A549 (cell line): ENCODE data around the gene PRKN. TPM values are rescaled to one million over a fixed set of nuclear protein-coding genes. Genes with fewer than 3 reads are reported as not detected.

Experiments used
- ATAC-seq, 2 experiments: fragments of 200-7000 bp in 1 of 2; fragments of >200 bp in 1 of 2; cut with Nextera tagmentation in 1 of 2; cut with Tn5 transposase in 1 of 2; 3 replicates each; pipeline versions ENCODE4 v1.8.0 to v1.9.1; 2018 to 2020; ENCODE audit warnings: mild to moderate bottlenecking in 1 of 2, moderate library complexity in 1 of 2
- CTCF ChIA-PET: fragments of 300-600 bp; sonication (Branson Sonifier 250); formaldehyde crosslinking; extraction: SDS; loops from one replicate; lab custom pipeline; 2021; ENCODE audit warnings: antibody characterized with exemption, inconsistent platforms; lab: Yijun Ruan, JAX
- POLR2A ChIA-PET: fragments of 350-600 bp; formaldehyde crosslinking; extraction: SDS; loops from one replicate; lab custom pipeline; 2021; ENCODE audit warnings: antibody characterized with exemption, inconsistent platforms; lab: Yijun Ruan, JAX
- DNase-seq, 2 experiments: peaks; one replicate each; pipeline versions ENCODE4 v3.0.0 to v3.0.0-alpha.2; 2011 to 2016; ENCODE audit warnings: low read depth in 1 of 2, low spot score in 1 of 2
- FAIRE-seq: peaks from 2 replicates; lab custom pipeline; 2011; peaks lifted over from hg19 to GRCh38; lab: Jason Lieb, UNC
- H3K27ac ChIP-seq, 2 experiments: fragments of >200 bp; sonication (Bioruptor Twin); formaldehyde crosslinking; 3 replicates each; pipeline ENCODE4 v1.5.1; 2016 to 2017
- H3K4me1 ChIP-seq: fragments of >200 bp; sonication (Bioruptor Twin); formaldehyde crosslinking; 3 replicates; pipeline ENCODE4 v1.6.1; 2016
- H3K4me2 ChIP-seq: fragments of >200 bp; sonication (Bioruptor Twin); formaldehyde crosslinking; 3 replicates; pipeline ENCODE4 v1.6.1; 2016
- H3K4me3 ChIP-seq: fragments of >200 bp; sonication (Bioruptor Twin); formaldehyde crosslinking; 3 replicates; pipeline ENCODE4 v1.5.1; 2016
- H3K9me3 ChIP-seq: fragments of >200 bp; sonication (Bioruptor Twin); formaldehyde crosslinking; 3 replicates; pipeline ENCODE4 v1.6.1; 2016
- CHD2 ChIP-seq: fragments of 150-350 bp; IDR thresholded peaks from 2 replicates; pipeline ENCODE4 v1.6.1; 2014; ENCODE audit warnings: low read length; ENCODE audit not compliant: partially characterized antibody
- EHF ChIP-seq: fragments of 250-450 bp; sonication (Bioruptor Pico); IDR thresholded peaks from 2 replicates; pipeline ENCODE4 v1.5.0; 2020; ENCODE audit warnings: mild to moderate bottlenecking
- EHMT2 ChIP-seq: fragments of 200-600 bp; sonication (generic); IDR thresholded peaks from 2 replicates; pipeline ENCODE4 v1.6.1; 2016; ENCODE audit warnings: antibody characterized with exemption, low read depth, mild to moderate bottlenecking, moderate library complexity
- ESRRA ChIP-seq: fragments of 150-350 bp; IDR thresholded peaks from 2 replicates; pipeline ENCODE4 v1.6.1; 2014; ENCODE audit warnings: mild to moderate bottlenecking, low read length, borderline replicate concordance
- FOXS1 ChIP-seq: fragments of 250-450 bp; sonication (Bioruptor Pico); IDR thresholded peaks from 2 replicates; pipeline ENCODE4 v1.5.0; 2020; ENCODE audit warnings: mild to moderate bottlenecking, moderate library complexity
- GATA3 ChIP-seq: IDR thresholded peaks from 2 replicates; pipeline ENCODE4 v1.6.1; 2012; ENCODE audit warnings: borderline replicate concordance
- HDAC2 ChIP-seq: fragments of 200-600 bp; sonication (generic); IDR thresholded peaks from 2 replicates; pipeline ENCODE4 v1.6.1; 2016
- HOXA7 ChIP-seq: fragments of 250-450 bp; sonication (Bioruptor Pico); IDR thresholded peaks from 2 replicates; pipeline ENCODE4 v1.5.0; 2020; ENCODE audit warnings: mild to moderate bottlenecking, moderate library complexity
- KDM5A ChIP-seq: fragments of 200-600 bp; sonication (generic); IDR thresholded peaks from 2 replicates; pipeline ENCODE4 v1.6.1; 2016; ENCODE audit warnings: antibody characterized with exemption, mild to moderate bottlenecking
- MAZ ChIP-seq: fragments of 150-350 bp; IDR thresholded peaks from 2 replicates; pipeline ENCODE4 v1.6.1; 2014; ENCODE audit warnings: antibody characterized with exemption, low read depth, low read length, borderline replicate concordance
- PHF8 ChIP-seq: fragments of 200-600 bp; sonication (generic); IDR thresholded peaks from 2 replicates; pipeline ENCODE4 v1.6.1; 2016; ENCODE audit warnings: low read depth, mild to moderate bottlenecking, antibody characterized with exemption, moderate library complexity, borderline replicate concordance
- POLR2A ChIP-seq: IDR thresholded peaks from 2 replicates; pipeline ENCODE4 v1.6.1; 2012; ENCODE audit warnings: mild to moderate bottlenecking, low read length
- POLR2AphosphoS2 ChIP-seq: conservative IDR thresholded peaks from 2 replicates; pipeline ENCODE4 v1.6.1; 2012; ENCODE audit warnings: low read length, improper control_type of control experiment, inconsistent platforms
- RCOR1 ChIP-seq: fragments of 150-350 bp; IDR thresholded peaks from 2 replicates; pipeline ENCODE4 v1.6.1; 2014; ENCODE audit warnings: antibody characterized with exemption, low read length, low read depth
- SMC3 ChIP-seq: fragments of >200 bp; sonication (Bioruptor Twin); formaldehyde crosslinking; IDR thresholded peaks from 3 replicates; pipeline ENCODE4 v1.6.1; 2018; ENCODE audit warnings: inconsistent platforms
- SREBF2 ChIP-seq: fragments of 450-650 bp; IDR thresholded peaks from 2 replicates; pipeline ENCODE4 v1.6.1; 2014; ENCODE audit warnings: mild to moderate bottlenecking, moderate library complexity
- TFCP2L1 ChIP-seq: fragments of 250-450 bp; sonication (Bioruptor Pico); IDR thresholded peaks from 2 replicates; pipeline ENCODE4 v1.5.0; 2021; ENCODE audit warnings: mild to moderate bottlenecking
- ZC3H11A ChIP-seq: fragments of 450-650 bp; IDR thresholded peaks from 2 replicates; pipeline ENCODE4 v1.6.1; 2014; ENCODE audit warnings: antibody characterized with exemption, mild to moderate bottlenecking
- WGBS: methylation state at CpG from one replicate; pipeline ENCODE4 v1.1.6; 2017; ENCODE audit errors: missing lambda C conversion rate; 5-methylcytosine and 5-hydroxymethylcytosine counted together
- polyA plus RNA-seq, 4 experiments: library from polyadenylated mRNA; depleted of rRNA in 3 of 4; stranded (reverse); fragments of >200 nt; fragmentation: RNase III in 1 of 4; extraction: RNeasy Plus Mini Kit Qiagen cat#74134 plus additional on column Dnase treatment in 1 of 4; gene quantifications; 2 replicates in 3 of 4; 3 replicates in 1 of 4; pipeline ENCODE4 v1.2.3, GENCODE V29; 2011 to 2017
- TF ChIP-seq, protein P1 (sequence below): IDR thresholded peaks from 2 replicates; pipeline ENCODE4 v1.6.1; 2012; ENCODE audit warnings: low read depth, borderline replicate concordance
- TF ChIP-seq, protein P2 (sequence below): fragments of >200 bp; sonication (Bioruptor Twin); formaldehyde crosslinking; IDR thresholded peaks from 3 replicates; pipeline ENCODE4 v1.5.1; 2016

The PRKN gene
- polyA plus RNA-seq, 2 of the 4 experiments (the other 2 are of a cell fraction) = 0.36 to 0.39 TPM

DNA sequence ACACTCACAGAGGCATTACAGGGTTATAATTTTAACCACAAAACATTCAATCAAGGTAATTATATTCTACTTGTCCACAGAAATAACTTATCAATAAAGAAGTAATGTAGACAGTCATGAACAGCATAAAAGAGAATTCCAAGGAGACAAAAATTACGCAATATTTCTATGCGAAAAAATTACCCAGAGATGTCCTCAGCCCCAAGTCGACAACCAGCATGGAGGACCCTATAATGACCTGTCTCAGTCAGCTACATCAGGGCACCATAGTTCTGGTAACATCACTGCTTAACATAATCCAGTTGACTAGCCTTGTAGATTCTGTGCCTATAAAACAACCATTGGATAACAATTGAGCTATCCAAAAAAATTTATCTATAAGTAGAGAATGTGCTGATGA lies 579.8 kb downstream of the PRKN start:
- DNase-seq = no peak
- no peak overlapping the region for H3K4me3 ChIP-seq
- WGBS = 51% methylated on average over 3 of the region's 3 CpGs
- POLR2A ChIA-PET = no interaction called here
- no peak for ATAC-seq
- no peak for FAIRE-seq
- H3K27ac ChIP-seq = no peak overlapping the region
- H3K9me3 ChIP-seq = no peaks in the 10 kb centered on the region
- CTCF ChIA-PET = no interaction called here
- no peaks in the 10 kb centered on the region for H3K4me1 ChIP-seq
- TF ChIP-seq MAZ = no peak
- H3K4me2 ChIP-seq = no peak overlapping the region

DNA sequence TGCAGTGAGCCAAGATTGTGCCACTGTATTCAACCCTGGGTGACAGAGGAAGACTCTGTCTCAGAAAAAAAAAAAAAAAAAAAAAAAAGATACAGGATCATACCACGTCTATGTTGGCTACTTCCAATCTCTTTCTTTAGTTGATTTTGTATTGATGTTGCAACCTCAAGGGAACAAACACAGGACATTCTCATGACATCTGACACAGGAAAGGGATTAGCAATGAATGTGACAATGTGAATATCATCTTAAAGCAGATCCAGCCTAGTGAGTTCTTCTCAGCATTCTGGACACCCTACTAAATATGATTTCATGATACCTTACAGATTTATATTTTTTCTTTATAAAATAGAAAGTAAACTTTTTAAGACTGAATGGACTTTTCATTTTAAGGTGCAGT lies 580.3 kb downstream of the PRKN start:
- POLR2A ChIA-PET = no interaction called here
- DNase-seq = no peak
- WGBS = 80% methylated on average over 1 of the region's 1 CpG

DNA sequence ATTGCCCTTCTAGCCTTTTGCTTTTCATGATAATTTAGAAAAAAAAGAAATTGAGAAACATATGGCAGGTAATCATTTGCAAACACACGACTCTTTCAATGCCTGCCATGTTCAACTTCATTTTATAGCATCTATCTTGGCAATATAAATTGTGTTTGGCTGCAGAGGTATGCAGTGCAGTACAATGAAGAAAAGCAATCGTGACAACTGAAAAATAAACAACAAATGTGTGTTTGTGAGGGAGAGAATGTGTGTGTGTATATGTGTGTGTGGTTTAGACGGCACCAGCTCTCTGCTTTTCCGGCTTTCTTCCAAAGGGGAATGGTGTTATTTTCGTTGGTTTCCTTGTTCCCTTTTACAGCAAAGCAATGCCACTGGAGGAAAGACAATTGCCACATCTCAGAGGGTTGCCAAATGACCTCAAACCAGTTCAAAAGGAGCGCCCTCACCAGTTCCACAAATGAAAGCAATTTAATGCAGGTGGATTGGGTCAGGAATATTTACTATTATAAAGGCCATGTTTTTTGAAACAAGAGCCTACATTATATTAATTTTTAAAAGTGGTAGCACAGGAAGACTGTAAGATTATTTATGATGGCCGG lies 587.2 kb downstream of the PRKN start:
- POLR2A ChIA-PET = no interaction called here
- H3K4me2 ChIP-seq = no peak overlapping the region
- TF ChIP-seq ZC3H11A = no peak
- TF ChIP-seq TFCP2L1 (CRISPR knock-in tag) = no peak
- no peak for TF ChIP-seq HOXA7 (CRISPR knock-in tag)
- TF ChIP-seq EHMT2 = no peak
- no peak for TF ChIP-seq SREBF2
- TF ChIP-seq POLR2AphosphoS2 = no peak
- TF ChIP-seq FOXS1 (CRISPR knock-in tag) = no peak
- TF ChIP-seq POLR2A = no peak
- TF ChIP-seq, protein P1, sequence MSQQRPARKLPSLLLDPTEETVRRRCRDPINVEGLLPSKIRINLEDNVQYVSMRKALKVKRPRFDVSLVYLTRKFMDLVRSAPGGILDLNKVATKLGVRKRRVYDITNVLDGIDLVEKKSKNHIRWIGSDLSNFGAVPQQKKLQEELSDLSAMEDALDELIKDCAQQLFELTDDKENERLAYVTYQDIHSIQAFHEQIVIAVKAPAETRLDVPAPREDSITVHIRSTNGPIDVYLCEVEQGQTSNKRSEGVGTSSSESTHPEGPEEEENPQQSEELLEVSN = no peak
- no peaks in the 10 kb centered on the region; the same call in 2 of the 3 replicates for H3K9me3 ChIP-seq
- no peak overlapping the region for H3K27ac ChIP-seq
- ATAC-seq (no peak), FAIRE-seq (no peak), DNase-seq (no peak)
- no peak overlapping the region for H3K4me3 ChIP-seq
- 39% methylated on average over 7 of the region's 7 CpGs for WGBS
- no peaks in the 10 kb centered on the region for H3K4me1 ChIP-seq
- CTCF ChIA-PET = interaction anchor here (0.6 kb wide), 1 partner anchor 46 kb away, joined by 4 read pairs; no protein-coding TSS in a partner anchor

More for the DNA sequence above, 580.3 kb downstream of the PRKN start:
- CTCF ChIA-PET = no interaction called here
- TF ChIP-seq HDAC2 (no peak), EHMT2 (no peak), ESRRA (no peak), EHF (no peak), KDM5A (no peak), POLR2A (no peak), CHD2 (no peak), GATA3 (no peak)
- TF ChIP-seq, all 56 proteins: peak for 0
- Histone ChIP-seq H3K4me2 (no peak overlapping the region), H3K27ac (no peak overlapping the region), H3K4me3 (no peak overlapping the region), H3K4me1 (no peaks in the 10 kb centered on the region), H3K9me3 (no peaks in the 10 kb centered on the region)
- no peak for ATAC-seq
- FAIRE-seq = no peak

DNA sequence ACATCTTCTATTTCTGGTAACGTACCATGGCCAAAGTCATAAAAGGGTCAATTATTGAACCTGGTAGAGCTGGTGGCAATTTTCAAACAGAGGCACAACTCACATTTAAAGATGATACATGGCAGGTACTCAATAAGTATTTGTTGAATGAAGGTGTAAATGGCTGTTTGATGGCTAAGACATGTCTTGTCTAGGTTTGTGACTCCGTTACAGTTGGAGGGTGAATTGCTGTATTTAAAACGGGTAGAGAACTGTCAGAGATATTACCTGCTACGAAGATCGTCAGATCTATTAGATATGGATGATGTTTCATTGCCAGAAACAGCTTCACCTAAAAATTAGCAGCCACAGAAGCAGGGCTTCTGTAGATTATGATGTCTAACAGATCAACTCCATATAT lies 601.9 kb downstream of the PRKN start:
- H3K4me1 ChIP-seq = no peaks in the 10 kb centered on the region
- 67% methylated on average over 5 of the region's 5 CpGs for whole genome bisulfite sequencing
- H3K4me3 ChIP-seq = no peak overlapping the region
- TF ChIP-seq, protein P2, sequence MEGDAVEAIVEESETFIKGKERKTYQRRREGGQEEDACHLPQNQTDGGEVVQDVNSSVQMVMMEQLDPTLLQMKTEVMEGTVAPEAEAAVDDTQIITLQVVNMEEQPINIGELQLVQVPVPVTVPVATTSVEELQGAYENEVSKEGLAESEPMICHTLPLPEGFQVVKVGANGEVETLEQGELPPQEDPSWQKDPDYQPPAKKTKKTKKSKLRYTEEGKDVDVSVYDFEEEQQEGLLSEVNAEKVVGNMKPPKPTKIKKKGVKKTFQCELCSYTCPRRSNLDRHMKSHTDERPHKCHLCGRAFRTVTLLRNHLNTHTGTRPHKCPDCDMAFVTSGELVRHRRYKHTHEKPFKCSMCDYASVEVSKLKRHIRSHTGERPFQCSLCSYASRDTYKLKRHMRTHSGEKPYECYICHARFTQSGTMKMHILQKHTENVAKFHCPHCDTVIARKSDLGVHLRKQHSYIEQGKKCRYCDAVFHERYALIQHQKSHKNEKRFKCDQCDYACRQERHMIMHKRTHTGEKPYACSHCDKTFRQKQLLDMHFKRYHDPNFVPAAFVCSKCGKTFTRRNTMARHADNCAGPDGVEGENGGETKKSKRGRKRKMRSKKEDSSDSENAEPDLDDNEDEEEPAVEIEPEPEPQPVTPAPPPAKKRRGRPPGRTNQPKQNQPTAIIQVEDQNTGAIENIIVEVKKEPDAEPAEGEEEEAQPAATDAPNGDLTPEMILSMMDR = no peak
- TF ChIP-seq SMC3 = no peak
- no peak for TF ChIP-seq RCOR1
- TF ChIP-seq PHF8 = no peak
- TF ChIP-seq EHMT2 = no peak
- FAIRE-seq (no peak), ATAC-seq (no peak), DNase-seq (no peak)
- H3K27ac ChIP-seq = no peak overlapping the region
- ChIA-PET CTCF (interaction anchor here (1.2 kb wide), 1 partner anchor 17 kb away, joined by 3 read pairs; no protein-coding TSS in a partner anchor), POLR2A (no interaction called here)
- no peaks in the 10 kb centered on the region for H3K9me3 ChIP-seq
- no peak overlapping the region for H3K4me2 ChIP-seq
